Breast epithelium (tissue), 3 donors: ENCODE data around the gene COL4A5.

Experiments
- CTCF ChIP-seq, 3 donors: fragments of 450-650 bp; IDR thresholded peaks; one replicate each; pipeline ENCODE4 v1.5.1; 2016 to 2017; ENCODE audit warnings: antibody characterized with exemption in 3 of 3, mild to moderate bottlenecking in 3 of 3, moderate library complexity in 3 of 3
- POLR2A ChIP-seq: fragments of 450-650 bp; IDR thresholded peaks from one replicate; pipeline ENCODE4 v1.6.1; 2016; ENCODE audit warnings: antibody characterized with exemption, mild to moderate bottlenecking, moderate library complexity

GRCh38 chrX:108737754-108738153, 298.1 kb downstream of the COL4A5 start:
- TF ChIP-seq CTCF (IDR thresholded peaks at IDR 0.05) (no peak), POLR2A (no peak)
